IPS-18a (cell line): Measurements from ENCODE around the gene PDS5B.
"Not testable (repeated sequence)": the region's sequence is repeated elsewhere in the genome, so short reads cannot be mapped to it uniquely, and the experiment has no call there.

Source experiments
- H3K27ac ChIP-seq: one replicate; pipeline ENCODE4 v1.5.1; 2013; ENCODE audit warnings: low read length
- H3K27me3 ChIP-seq: one replicate; pipeline ENCODE4 v1.6.1; 2013; ENCODE audit warnings: mild to moderate bottlenecking, low read length; ENCODE audit not compliant: control insufficient read depth, insufficient read depth
- H3K36me3 ChIP-seq: one replicate; pipeline ENCODE4 v1.6.1; 2013; ENCODE audit warnings: low read depth, low read length; ENCODE audit not compliant: control insufficient read depth
- H3K4me1 ChIP-seq: one replicate; pipeline ENCODE4 v1.6.1; 2013; ENCODE audit warnings: low read depth, low read length; ENCODE audit not compliant: control insufficient read depth
- H3K4me3 ChIP-seq: one replicate; pipeline ENCODE4 v1.5.1; 2013; ENCODE audit warnings: low read length
- H3K9ac ChIP-seq: one replicate; pipeline ENCODE4 v1.6.1; 2013; ENCODE audit warnings: mild to moderate bottlenecking, low read length, moderate library complexity
- H3K9me3 ChIP-seq: one replicate; pipeline ENCODE4 v1.6.1; 2013; ENCODE audit warnings: low read depth, low read length; ENCODE audit not compliant: control insufficient read depth

Gene PDS5B

DNA sequence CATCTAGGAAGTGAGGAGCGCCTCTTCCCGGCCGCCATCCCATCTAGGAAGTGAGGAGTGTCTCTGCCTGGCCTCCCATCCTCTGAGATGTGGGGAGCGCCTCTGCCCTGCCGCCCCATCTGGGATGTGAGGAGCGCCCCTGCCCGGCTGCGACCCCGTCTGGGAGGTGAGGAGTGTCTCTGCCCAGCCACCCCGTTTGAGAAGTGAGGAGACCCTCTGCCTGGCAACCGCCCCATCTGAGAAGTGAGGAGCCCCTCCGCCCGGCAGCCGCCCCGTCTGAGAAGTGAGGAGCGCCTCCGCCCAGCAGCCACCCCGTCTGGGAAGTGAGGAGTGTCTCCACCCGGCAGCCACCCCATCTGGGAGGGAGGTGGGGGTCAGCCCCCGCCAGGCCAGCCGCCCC is 129.9 kb downstream of the PDS5B start:
- not testable (repeated sequence) for H3K4me3 ChIP-seq, H3K27me3 ChIP-seq, H3K36me3 ChIP-seq, H3K27ac ChIP-seq, H3K9ac ChIP-seq, H3K4me1 ChIP-seq
- peaks cover 12% of the 10 kb centered on the region for H3K9me3 ChIP-seq

DNA sequence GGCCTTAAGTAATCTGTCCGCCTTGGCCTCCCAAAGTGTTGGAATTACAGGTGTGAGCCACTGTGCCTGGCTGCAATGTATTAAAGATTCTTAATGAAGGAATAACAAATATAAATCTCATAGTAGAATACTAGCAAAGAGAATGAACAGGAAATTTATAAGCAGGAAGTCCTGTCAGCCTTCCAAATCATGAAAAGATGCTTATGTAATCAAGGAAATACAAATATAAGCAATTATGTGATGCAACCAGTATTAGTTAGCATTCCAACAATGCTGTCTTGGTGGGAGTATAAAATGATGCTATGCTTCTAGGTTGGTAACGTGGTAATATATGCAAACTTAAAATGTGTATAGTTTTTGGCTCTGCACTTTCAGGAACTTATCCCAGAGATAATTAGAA is 133.8 kb downstream of the PDS5B start:
- Histone ChIP-seq H3K27me3 (no peaks in the 10 kb centered on the region), H3K4me1 (no peaks in the 10 kb centered on the region), H3K4me3 (no peak overlapping the region), H3K27ac (no peak overlapping the region), H3K9ac (no peak overlapping the region), H3K36me3 (no peaks in the 10 kb centered on the region), H3K9me3 (peaks cover 5% of the 10 kb centered on the region)

DNA sequence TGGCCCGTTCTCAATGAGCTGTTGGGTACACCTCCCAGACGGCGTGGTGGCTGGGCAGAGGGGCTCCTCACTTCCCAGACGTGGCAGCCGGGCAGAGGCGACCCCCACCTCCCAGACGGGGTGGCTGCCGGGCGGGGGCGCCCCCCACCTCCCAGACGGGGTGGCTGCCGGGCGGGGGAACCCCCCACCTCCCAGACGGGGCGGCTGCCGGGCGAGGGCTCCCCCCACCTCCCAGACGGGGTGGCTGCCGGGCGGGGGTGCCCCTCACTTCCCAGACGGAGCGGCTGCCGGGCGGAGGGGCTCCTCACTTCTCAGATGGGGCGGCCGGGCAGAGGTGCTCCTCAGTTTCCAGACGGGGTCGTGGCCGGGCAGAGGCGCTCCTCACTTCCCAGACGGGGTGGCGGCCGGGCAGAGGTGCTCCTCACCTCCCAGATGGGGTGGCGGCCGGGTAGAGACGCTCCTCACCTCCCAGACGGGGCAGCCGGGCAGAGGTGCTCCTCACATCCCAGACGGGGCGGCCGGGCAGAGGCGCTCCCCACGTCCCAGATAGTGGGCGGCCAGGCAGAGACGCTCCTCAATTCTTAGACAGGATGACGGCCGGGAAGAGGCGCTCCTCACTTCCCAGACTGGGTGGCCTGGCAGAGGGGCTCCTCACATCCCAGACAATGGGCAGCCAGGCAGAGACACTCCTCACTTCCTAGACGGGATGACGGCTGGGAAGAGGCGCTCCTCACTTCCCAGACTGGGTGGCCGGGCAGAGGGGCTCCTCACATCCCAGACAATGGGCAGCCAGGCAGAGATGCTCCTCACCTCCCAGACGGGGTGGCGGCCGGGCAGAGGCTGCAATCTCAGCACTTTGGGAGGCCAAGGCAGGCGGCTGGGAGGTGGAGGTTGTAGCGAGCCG is 135.1 kb downstream of the PDS5B start:
- not testable (repeated sequence) for H3K27me3 ChIP-seq, H3K4me3 ChIP-seq, H3K36me3 ChIP-seq, H3K4me1 ChIP-seq, H3K27ac ChIP-seq, H3K9me3 ChIP-seq, H3K9ac ChIP-seq

DNA sequence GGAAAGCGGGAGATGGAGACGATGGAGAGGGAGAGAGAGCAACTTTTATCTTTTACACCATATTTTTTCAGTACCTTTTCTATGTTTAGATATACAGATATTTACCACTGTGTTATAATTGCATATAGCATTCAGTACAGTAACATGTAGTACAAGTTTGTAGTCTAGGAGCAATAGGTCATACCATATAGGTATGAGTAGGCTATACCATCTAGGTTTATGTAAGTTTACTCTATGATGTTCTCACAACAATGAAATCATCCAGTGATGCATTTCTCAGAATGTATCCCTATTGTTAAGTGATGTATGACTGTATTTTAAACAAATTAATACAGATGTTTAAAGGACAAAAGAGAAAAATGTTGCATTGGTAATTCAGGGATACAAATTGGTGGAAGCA is 136.1 kb downstream of the PDS5B start:
- H3K27me3 ChIP-seq = no peaks in the 10 kb centered on the region
- no peaks in the 10 kb centered on the region for H3K4me1 ChIP-seq
- no peaks in the 10 kb centered on the region for H3K9me3 ChIP-seq
- no peaks in the 10 kb centered on the region for H3K36me3 ChIP-seq
- H3K4me3 ChIP-seq = no peak overlapping the region
- no peak overlapping the region for H3K27ac ChIP-seq
- H3K9ac ChIP-seq = no peak overlapping the region

DNA sequence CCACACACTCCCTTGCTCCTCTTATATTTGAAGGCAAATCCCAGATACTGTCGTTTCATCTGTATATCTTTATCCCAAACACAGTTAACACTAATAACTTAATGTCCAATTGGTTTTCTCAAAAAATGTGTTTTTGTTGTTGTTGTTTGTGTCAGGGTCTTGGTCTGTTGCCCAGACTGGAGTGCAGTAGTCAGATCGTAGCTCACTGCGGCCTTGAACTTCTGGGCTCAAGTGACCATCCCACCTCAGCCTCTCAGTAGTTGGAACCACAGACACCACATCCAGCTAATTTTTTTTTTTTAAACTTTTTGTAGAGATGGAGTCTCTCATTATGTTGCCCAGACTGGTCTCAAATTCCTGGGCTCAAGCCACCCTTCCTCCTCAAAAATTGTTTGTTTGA is 137.7 kb downstream of the PDS5B start:
- no peaks in the 10 kb centered on the region for H3K36me3 ChIP-seq

DNA sequence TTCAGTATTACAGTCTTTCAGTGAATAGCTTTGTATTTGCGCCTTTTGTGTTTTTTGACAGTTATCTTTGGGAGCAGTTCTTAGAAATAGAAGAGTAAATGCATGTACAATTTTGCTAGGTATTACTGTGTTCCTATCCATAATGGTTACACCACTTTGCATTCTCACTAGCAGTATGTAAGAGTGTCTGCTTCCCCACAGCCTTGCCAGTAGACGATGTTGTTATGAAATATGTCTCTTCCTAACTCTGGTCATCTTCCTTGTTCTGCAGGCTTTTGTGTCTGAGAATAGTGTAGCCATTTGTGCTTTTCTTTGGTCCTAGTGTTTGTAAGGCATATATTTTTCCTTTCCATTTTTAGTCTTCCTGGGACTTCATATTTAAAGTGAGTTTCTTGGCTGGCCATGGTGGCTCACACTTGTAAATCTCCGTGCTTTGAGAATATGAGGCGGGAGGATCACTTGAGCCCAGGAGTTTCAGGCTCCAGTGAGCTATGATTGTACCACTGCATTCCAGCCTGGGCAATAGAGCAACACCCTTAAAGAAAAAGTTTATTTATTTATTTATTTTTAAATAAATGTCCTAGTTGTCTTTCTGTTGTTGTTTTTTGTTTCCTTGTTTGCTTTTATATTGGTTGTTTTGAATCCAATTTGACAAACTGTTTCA is 140.3 kb downstream of the PDS5B start:
- Histone ChIP-seq H3K36me3 (no peaks in the 10 kb centered on the region), H3K4me1 (peaks cover 13% of the 10 kb centered on the region), H3K27ac (no peak overlapping the region), H3K4me3 (no peak overlapping the region), H3K9ac (no peak overlapping the region), H3K9me3 (no peaks in the 10 kb centered on the region), H3K27me3 (no peaks in the 10 kb centered on the region)

More for the DNA sequence above, 137.7 kb downstream of the PDS5B start:
- no peak overlapping the region for H3K27ac ChIP-seq
- H3K4me1 ChIP-seq = peaks cover 6% of the 10 kb centered on the region
- no peak overlapping the region for H3K9ac ChIP-seq
- H3K4me3 ChIP-seq = no peak overlapping the region
- H3K9me3 ChIP-seq = no peaks in the 10 kb centered on the region
- H3K27me3 ChIP-seq = no peaks in the 10 kb centered on the region

DNA sequence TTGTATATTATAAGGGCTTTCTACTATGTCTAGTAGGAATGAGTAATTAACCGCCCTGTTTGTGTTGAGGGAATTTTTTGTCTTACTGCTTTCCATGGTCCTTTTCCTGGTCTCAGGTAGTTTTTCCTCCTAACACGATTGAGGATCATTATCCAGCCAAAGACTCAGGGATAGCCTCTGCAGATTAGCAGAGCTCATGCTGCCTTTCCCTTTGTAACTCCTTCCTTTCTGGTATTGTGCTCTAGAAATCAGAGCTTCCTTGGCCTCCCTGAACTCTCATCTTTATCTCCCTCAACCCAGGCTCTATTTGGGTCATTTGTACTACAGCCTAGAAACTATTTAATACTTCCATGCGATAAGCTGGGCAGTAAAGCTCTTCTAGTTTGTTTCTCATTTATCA is 142.1 kb downstream of the PDS5B start:
- Histone ChIP-seq H3K36me3 (no peaks in the 10 kb centered on the region), H3K4me3 (no peak overlapping the region), H3K27ac (no peak overlapping the region), H3K9ac (no peak overlapping the region), H3K4me1 (peaks cover 13% of the 10 kb centered on the region), H3K27me3 (no peaks in the 10 kb centered on the region), H3K9me3 (no peaks in the 10 kb centered on the region)

DNA sequence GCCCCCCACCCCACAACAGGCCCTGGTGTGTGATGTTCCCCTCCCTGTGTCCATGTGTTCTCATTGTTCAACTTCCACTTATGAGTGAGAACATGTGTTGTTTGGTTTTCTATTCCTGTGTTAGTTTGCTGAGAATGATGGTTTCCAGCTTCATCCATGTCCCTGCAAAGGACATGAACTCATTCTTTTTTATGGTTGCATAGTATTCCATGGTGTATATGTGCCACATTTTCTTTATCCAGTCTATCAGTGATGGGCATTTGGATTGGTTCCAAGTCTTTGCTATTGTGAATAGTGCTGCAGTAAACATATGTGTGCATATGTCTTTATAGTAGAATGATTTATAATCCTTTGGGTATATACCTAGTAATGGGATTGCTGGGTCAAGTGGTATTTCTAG is 142.8 kb downstream of the PDS5B start:
- H3K27me3 ChIP-seq, H3K9ac ChIP-seq, H3K36me3 ChIP-seq, H3K9me3 ChIP-seq, H3K27ac ChIP-seq, H3K4me3 ChIP-seq: not testable (repeated sequence)
- peaks cover 13% of the 10 kb centered on the region for H3K4me1 ChIP-seq

DNA sequence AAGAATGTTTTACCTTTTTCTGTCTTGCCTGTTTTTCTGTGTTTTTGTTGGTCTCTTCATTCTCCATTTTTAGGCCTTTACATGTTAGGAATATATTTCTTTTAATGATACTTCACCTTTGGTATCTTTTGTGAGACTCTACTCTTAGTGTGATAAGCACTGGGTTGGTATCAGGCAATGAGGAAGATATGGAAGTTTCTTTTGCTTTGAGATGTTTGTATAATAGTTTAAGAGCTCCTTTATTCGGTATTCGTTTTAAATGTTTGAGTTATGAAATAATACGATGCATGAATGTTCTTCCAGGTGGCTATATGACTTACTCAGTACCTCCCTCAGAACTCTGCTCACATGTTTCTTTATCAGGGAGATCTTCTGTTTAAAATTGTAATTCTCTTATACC is 144.8 kb downstream of the PDS5B start:
- H3K27me3 ChIP-seq = no peaks in the 10 kb centered on the region
- peaks cover 13% of the 10 kb centered on the region for H3K4me1 ChIP-seq
- no peak overlapping the region for H3K27ac ChIP-seq
- H3K9me3 ChIP-seq = no peaks in the 10 kb centered on the region
- no peaks in the 10 kb centered on the region for H3K36me3 ChIP-seq
- H3K9ac ChIP-seq = no peak overlapping the region
- no peak overlapping the region for H3K4me3 ChIP-seq

DNA sequence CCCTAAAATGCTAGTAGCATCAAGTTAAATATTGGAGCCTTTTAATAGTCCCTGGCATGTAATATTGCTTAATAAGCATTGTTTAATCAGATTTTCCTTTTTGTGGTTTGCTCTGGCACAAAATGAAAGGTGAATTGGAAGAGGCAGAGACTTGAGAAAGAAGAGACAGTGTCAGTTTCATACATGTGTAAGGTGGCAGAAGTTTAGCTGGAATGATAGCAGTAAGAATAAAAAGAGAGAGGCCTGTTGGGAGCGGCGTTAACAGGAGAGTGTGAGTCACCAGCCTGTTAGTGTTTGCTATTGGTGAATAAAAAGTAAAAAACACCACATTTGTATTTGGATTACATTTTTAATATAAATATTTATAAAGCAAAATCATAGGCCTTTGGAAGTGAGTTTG is 145.3 kb downstream of the PDS5B start:
- Histone ChIP-seq H3K4me1 (peaks cover 13% of the 10 kb centered on the region), H3K36me3 (no peaks in the 10 kb centered on the region), H3K27ac (no peak overlapping the region), H3K27me3 (no peaks in the 10 kb centered on the region), H3K9me3 (no peaks in the 10 kb centered on the region), H3K9ac (no peak overlapping the region), H3K4me3 (no peak overlapping the region)

DNA sequence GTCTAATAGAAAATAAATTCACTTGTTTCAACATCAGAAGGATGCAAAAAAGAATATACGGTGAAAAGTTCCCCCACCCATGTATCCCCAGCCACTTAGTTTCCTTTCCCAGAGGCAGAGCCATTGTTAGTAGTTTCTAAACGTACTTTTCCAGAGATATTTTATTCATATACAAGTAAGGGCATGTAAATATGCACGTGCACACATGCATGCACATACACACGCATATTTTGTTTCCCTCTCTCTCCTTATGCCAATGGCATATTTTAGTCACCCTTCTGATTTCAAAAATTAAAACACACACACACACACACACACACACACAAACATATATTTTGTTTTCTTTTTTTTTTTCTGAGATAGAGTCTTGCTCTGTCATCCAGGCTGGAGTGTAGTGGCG is 147.4 kb downstream of the PDS5B start:
- Histone ChIP-seq H3K4me3 (no peak overlapping the region), H3K36me3 (no peaks in the 10 kb centered on the region), H3K9me3 (no peaks in the 10 kb centered on the region), H3K27me3 (no peaks in the 10 kb centered on the region), H3K9ac (no peak overlapping the region), H3K27ac (no peak overlapping the region), H3K4me1 (peaks cover 7% of the 10 kb centered on the region)

DNA sequence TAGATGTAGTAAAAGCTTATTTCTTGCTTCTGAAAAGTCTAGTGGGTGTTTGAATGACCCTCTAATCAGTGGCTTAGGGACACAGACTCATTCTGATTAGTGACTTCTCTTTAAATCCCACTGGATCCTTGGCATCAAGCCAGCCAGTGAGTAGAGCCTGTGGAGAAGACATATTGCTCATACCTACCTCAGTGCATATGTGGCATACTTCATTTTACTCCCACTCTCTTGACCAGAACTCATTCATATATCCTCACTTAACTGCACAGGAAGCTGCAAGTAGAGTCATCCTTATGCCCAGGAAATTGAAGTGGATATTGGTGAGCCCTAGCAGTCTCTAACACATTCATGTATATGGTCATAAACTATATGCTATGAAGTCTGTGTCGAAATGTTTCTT is 148.3 kb downstream of the PDS5B start:
- no peak overlapping the region for H3K27ac ChIP-seq
- no peaks in the 10 kb centered on the region for H3K9me3 ChIP-seq
- peaks cover 7% of the 10 kb centered on the region for H3K4me1 ChIP-seq
- no peaks in the 10 kb centered on the region for H3K36me3 ChIP-seq
- H3K9ac ChIP-seq = no peak overlapping the region
- no peak overlapping the region for H3K4me3 ChIP-seq
- H3K27me3 ChIP-seq = no peaks in the 10 kb centered on the region
